Stromal cell of bone marrow (primary cell): ENCODE measurements around the gene SLC27A2.
A peak's percentile ranks its signal among the peaks of the same experiment; 100 is the strongest.

Experiments
- DNase-seq: peaks from one replicate; pipeline ENCODE4 v3.0.0-alpha.2; 2012; ENCODE audit warnings: low read depth

SLC27A2 gene

DNA sequence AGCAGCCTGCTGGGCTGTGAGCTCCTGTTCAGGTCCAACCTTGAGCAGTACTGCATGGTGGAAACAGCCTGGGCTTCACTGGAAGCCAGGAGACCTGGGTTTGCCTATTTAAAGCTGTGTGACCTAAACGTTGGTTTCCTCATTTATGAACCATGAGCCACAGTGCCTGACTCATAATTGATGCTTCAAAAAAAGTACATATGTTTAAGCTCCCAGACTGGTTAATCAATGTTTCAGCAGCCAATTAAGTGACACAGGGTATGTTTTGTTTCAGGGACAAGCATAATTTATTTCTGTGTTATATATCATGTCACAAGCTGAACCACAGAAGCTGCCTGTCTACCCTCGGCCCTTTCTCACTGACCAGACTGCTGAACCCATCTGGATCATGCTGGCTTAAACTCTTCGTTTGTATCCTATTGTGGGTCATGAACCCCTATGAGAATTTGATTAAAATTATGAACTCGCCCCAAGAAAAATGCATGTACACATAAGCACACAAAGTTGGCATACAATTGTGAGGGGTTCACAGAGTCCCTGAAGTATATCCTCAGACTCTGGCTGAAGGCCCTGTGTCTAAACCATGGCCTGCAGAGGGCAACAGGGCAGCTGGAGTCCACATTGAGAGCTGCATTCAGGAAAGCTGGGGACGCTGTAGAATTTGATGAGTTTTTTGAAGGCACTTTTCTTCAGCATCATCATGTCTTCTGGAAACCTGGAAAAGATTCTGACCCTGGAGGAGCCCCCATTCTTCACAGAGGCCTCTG, 59.9 kb downstream of the SLC27A2 start:
- DNase-seq: peak; percentile 34

DNA sequence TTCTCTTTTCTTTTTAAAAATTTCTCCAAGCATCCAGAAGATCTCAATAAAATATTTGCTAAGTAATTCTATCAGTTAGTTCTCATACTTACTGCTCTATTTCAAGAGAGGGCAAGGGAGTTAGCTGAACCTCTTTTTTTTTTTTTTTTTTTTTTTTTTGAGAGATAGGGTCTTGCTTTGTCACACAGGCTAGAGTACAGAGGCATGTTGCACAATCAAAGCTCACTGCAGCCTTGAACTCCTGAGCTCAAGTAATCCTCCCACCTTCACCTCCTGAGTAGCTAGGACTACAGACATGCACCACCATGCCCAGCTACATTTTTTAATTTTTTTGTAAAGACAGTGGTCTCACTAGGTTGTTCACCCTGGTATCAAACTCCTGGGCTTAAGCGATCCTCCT, 62.2 kb downstream of the SLC27A2 start:
- no peak for DNase-seq

DNA sequence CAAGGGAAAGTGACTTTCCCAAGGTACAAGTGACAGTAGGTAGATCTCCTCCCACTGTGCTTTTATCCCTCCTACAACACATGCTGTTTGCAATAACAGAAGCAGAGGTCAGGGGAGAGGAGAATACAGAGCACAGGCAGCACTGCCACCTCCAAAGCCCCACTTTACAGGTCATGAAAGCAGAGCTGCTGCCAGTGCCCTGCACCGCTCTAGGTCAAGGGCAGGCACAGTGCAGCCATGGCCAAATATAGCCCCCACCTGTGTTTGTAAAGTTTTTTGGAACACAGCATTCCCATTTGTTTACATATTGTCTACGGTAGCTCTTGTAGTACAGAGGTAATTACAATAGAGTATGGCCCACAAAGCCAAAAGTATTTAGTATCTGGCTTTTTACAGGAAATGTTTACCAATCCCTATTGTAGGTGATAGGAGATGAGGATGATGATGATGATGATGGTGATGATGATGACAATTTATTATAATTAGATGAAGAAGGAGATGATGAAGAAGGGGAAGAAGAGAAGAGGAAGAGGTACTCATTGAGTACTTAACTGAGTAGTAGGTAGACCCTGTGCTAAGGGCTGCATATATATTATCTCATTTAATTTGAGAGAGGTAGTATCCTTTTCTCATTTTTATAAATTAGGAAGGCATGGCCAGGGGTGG, 63.1 kb downstream of the SLC27A2 start:
- no peak for DNase-seq

DNA sequence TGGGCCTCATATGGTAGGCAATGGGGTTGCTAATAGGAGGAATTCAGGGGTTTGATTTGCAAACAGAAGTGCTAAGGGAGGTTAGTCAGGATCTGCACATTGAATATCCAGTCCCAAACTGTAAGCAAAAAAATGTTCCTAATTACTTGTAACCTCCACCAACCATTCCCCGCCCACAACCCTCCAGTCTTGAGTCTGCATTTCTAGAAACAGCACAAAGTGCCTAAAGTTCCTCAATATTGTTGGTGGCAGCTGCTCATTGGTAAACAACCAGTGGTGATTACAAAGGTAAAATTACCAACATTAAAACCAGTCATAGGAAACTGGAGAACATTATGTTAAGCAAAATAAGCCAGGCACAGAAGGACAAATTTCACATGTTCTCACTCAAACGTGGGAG, 64.6 kb downstream of the SLC27A2 start:
- DNase-seq: no peak

DNA sequence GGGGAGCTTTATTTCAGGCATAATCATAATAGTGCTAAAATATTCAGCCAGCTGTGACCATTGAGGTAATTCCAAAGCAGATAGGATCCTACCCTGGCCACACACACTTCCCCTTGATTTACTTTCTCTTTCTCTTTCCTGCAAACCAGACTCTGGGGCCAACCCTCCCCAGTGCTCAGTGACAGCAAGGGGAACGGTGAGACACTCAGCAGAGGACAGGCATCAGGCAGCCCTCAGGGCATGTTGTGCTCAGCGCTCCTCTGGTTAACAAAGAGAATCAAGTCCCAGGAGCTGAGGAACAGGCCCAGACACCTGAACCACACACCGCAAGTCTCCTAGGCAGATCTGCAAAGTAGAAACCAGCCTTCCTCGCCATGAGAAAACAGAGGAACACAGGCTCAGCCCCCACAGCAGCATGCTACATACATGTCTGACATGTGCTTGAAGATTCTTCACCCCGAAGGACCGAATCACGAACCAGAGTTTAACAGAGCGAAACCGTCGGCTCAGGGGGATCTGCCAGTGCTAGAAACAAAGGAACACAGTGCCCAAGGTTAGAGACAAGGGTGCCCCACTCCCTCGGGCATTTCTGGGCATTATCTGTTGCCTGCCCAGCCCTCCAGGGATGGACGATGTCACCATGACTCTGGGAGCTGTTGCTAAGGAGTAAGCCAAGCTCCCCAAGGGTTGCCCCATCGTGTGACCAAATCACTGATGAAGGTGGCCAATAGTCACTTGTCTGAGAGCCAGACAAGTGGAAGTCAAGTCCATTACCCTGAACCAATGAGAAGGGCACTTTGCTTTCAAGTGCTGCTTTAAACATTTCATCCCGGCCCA, 66.0 kb downstream of the SLC27A2 start:
- no peak for DNase-seq

DNA sequence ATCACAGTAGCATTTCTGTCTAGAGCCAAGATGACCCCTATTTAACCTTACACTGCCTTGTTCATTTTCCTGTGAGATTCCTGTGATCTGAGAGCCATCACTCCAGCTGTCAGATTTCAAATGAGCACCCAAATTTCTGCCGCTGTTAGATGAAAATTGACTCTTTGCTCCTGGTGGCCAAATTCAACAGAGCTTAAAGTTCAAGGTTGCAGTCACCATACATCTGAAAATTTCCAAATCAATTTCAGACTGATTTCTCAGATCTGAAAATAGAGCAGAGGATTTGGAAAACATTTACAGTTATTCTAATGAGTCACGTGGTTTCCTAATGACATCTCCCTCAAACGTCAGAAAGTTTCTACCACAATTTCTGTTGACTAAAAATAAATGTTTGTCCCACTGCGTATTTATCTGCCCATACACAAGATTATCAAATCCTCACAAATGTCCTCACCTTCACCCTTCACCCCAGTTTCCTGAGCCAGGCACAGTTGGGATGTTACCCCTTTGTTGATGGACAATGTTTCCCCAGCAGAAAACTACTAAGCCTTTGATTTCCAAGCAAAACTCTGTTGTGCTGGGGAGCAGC, 67.1 kb downstream of the SLC27A2 start:
- no peak for DNase-seq

DNA sequence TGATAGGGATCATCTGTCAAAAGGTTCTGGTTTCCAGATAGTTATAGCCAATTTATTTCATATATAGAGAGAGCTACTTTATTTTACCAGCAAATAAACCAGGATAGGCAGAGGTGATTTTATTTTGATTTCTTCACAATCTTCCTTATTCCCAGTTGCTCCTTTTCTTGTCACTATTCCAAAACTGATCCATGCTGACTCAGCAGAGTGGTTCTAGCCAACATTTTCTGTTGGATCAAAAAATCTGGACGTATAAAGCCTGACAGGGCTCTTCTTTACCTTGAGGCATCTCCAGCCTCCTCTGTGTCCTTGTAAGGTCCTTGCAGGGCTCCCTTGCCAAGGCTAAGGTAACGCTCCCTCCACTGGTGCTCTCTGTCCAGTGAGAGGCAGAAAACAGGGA, 67.7 kb downstream of the SLC27A2 start:
- DNase-seq: no peak

DNA sequence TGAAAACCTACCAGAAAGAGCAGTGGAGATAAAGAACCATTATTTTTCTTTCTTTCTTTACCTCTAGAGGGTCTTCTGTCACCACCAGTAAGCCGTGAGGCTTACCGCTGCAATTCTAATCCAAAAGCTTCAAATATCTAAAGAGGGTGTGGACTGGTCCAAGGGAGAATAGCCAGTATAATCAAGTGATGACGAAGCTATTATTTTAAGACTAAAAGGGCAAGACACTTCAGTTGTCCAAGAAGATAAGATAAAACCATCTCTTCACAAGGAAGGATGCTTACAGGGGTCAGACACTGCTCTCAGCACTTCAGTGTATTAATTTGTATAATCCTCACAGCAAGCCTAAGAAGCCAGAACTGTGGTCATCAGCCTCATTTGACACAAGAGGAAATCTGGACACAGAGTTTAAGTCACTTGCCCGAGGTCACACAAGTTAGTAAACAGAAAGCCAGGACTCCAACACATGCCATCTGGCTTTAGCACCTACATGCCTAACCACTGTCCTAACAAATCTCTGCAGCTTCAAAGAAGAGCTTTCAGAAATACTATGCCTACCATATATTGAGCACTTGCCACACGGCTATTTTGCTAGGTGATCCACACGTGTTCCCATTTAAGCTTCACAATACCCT, 68.9 kb downstream of the SLC27A2 start:
- no peak for DNase-seq

DNA sequence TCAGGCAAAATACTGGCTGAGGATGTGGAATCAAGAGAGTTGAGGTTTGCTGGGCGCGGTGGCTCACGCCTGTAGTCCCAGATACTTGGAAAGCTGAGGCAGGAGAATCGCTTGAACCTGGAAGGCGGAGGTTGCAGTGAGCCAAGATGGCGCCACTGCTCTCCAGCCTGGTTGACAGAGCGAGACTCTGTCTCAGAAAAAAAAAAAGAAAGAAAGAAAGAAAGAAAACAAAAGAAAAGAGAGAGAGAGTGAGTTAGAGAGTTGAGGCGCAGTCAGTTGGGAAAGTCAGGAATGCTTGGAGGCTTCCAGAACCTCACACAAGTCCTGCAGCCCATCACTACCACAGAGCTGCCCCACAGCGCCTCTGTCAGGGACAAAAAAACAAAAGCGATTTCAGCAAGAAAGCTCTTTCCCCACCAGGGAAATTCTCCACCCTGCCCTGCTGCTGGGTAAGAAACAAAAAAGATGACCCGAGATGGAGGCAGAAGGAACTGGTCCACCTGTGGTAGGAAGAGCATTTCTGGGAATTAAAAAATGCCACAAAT, 69.7 kb downstream of the SLC27A2 start:
- DNase-seq: no peak

DNA sequence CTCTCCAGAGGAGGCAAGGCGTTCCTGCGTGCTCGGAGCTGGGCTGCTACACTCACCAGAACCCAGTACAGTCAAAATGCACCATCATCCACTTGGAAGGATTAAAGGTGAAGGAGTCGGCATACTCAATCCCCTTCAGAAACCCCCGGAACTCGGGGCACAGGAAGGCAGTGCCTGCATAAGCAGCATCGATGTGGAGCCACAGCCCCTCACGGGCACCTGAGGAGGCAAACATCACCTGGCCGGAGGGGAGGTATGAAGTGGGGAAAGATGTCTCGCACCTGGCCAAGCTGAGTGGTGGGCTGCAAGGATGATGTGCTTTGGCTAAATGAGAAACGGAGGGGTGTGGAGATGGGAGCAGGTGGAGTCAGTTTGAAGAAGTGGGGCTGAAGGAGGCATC, 70.6 kb downstream of the SLC27A2 start:
- no peak for DNase-seq

DNA sequence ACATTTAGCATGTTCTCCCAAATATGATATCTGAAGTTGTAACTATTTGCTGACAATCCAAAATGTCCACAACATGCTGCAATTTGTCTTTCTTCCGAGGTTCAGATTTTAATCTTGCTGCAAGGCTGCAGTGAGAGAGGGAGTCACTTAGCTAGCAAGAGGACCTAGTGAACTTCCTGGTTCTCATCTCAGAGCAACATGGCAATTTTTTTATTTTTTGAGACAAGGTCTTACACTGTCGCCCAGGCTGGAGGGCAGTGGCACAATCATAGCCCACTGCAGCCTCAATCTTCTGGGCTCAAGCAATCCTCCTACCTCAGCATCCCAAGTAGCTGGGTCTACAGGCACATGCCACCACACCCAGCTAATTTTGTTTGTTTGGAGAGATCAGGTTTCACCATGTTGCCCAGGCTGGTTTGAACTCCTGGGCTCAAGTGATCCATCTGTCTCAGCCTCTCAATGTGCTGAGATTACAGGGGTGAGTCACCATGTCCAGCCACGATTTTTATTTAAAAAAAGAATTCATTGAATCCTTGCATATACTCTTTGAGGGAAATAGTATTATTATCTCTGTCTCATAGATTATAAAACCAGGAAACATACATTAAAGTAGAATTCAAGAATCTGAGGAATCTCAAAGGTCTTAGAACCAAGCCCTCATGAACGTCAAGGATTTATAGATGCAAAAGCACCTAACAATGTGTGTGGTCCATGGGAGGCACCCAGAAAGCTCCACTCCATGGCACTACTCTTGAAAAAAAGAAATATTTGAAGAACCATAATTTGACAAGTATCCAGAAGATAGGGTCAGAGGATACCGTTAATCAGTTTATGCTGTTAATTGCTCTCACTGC, 74.4 kb downstream of the SLC27A2 start:
- peak; percentile 34 for DNase-seq

DNA sequence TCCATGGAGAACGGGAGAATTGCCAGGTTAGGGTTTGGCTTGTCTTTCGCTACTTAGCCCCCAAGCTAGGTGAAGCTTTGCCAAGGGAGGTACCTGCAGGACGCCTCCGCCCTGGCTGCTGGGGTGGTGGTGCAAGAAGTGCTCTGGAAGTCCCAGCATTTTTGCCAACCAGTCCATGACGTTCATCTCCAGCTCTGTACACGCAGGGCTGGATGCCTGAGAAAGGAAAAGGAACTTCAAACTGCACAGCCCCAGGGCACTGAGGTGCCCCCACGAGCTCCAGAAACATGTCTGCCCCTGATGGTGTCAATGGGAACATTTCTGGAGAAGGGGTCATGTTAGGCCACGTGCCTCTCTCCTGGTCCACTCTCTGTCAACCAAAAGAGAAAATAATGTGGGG, 75.3 kb downstream of the SLC27A2 start:
- DNase-seq: no peak

DNA sequence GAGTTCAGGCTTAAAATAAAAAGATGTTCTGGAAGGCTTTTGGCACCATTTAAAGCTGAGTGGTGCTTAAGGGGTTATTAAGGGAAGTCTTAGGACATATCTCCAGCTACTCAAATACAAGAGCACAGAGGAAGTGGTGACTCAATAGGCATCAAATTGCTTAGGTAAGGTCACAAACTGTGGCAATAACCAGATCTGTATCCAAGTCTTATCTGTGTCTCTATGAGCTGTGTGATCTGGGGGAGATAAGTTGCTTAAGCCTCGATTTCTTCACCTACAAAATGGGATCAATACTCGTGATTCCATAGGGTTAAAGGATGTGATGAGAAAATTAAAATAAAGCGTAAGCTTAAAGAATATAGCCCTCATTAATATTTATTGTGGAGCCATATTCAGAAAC, 75.9 kb downstream of the SLC27A2 start:
- no peak for DNase-seq

DNA sequence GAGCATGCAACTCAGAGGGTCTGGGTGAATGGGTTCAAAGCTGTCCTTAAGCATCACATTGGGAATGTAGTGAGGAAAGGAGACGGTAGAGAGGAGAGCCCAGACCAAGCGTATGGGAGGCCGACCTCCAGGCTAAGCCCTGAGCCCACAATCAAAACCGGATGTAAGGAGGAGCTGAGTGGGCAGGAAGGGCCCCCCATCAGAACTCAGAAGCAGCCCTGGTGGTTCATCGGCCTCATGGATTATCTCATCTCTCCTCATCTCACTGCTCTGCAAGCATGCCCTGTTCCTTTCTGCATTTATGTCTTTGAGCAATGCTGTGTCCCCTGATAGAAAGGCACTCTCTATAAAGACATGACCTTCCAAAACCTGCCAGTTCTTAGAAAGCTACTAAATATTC, 77.3 kb downstream of the SLC27A2 start:
- DNase-seq: no peak

DNA sequence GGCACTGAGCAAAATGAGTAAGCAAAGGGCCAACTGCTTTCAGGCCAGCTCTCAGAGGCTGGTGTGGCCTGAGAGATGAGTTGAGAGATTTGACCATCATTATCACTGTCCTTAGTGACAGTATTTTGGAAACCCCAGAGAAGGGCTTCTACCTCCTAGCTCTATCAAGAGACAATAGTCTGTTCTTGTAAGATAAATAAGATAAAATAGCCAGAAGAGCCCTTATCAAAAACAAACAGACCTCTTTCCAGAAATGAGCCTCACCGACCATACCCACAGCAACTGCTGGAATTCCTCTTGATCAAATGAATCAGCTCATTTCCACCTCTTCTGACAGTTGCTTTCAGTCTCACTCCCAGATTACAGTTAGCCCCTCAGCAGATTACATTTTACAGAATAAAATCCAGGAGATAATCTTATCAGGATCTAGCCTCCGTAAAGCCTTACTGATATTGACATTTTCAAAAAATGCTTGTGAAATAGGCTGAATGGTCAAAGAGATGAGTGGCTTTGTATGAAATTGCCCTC, 79.0 kb downstream of the SLC27A2 start:
- no peak for DNase-seq

DNA sequence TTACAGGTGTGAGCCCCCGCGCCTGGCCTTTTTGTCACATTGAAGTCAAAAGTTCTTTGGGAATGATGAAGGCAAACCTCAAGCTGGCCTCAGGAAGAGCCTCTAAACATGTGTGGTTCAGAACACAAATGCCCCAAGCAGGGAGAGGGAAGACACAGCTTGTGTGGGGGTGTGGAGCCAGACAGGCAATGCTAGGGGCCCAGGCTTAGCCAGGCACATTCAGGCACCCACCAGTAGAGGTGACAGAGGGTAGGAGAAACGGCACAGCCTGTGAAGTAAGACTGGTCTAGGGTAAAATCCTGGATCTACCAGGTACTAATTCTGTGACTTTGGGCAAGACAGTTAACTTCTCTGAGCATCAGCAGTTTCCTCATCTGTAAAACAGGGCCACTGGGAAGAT, 80.0 kb downstream of the SLC27A2 start:
- DNase-seq: no peak

DNA sequence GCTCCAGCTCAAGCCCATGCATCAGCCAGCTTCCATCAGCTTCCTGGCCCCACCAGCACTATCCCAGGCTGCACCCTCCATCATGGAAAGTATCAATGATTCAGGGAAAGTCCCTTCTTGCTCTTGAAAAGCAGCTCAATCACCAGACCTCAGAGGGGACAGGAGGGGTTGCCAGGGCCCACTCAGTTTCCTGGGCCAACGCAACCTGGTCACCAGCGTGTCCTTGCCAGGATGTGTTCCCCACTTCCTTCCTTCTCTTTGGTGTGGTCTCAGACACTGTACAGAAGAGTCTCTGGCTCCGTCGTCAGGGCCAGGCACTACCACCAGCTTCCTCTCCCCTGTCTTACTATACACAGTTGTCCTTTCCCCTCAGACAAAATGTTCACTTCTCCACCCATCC, 80.5 kb downstream of the SLC27A2 start:
- no peak for DNase-seq

DNA sequence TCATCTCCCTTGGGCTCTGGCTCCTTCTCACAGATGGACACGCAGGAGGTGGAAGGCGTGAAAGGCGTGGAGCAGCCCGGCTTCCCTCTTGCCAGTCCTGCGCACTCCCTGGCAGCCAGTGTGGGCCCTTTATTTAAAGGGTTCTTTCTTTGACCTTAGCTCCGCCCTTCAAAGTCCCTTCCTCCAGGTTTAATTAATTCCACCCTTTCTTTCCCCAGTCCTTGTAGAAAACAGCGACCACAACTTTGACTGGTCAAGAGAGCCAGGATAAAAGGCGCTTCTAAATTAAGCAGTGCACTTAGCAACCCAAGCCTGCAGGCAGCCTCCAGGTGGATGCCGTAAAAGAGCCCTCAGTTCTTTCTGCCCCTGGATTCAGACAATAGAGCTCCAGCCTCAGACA, 83.6 kb downstream of the SLC27A2 start, which contains the start of gene HDC:
Gene HDC, minus strand, starts transcription at position 107 of the 400 bp plus-strand sequence. Its CDS starts 103 bp downstream, at position 4.
- DNase-seq: no peak

DNA sequence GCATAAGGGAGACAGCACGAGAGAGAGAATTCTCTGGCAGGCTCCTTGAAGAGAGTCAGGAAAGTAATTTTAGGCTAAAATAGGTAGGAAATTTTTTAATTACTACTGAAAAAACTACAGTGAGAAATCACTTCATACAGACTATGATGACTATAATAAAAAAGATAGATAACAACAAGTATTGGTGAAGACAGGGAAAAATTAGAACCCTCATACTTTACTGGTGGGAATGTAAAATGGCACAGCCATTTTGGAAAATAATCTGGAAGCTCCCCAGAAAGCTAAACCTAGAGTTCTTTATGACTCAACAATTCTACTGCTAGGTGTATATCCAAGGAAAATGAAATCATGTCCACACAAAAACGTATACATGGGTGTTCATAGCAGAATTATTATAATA, 85.6 kb downstream of the SLC27A2 start:
- no peak for DNase-seq

DNA sequence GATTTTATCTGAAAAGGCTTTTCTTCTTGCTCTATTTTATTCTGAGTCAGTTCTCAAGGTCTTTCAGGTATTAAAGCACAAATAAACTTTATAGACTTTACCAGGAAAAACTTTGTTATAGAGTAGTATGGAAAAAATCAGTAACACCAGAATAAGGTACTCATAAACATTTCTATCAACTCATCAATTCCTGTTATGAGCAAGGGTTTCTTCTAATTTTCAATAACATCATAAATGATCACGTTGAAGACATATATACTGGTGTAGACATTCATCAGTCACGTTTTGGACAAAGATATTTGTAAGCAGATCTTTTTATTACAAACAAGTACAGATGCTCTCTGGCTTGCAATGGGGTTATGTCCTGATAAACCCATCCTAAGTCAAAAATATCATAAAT, 93.1 kb downstream of the SLC27A2 start:
- no peak for DNase-seq
